Activated CD4-positive, CD25-positive, alpha-beta regulatory T cell treated with anti-CD3 and anti-CD28 coated beads, Interleukin-2, amount 50 U/mL, for 24 hours (primary cell): ENCODE results near the gene PTPRN2.

Experiments used
- ATAC-seq, 2 donors: fragments of 150-1000 bp; cut with Tn5 transposase; one replicate each; pipeline ENCODE4 v1.10.0; 2021; ENCODE audit warnings: mild to moderate bottlenecking in 1 of 2, moderate library complexity in 1 of 2

Gene PTPRN2

GRCh38 chr7:157814931-157815705, 772.5 kb downstream of the PTPRN2 start:
- ATAC-seq: no peak

GRCh38 chr7:157813741-157814661, 773.6 kb downstream of the PTPRN2 start:
- ATAC-seq: no peak

- no peak for ATAC-seq
These were observed 774.6 kb downstream of the PTPRN2 start for GRCh38 chr7:157813053-157813452.

- no peak for ATAC-seq
These were observed 775.7 kb downstream of the PTPRN2 start for GRCh38 chr7:157811946-157812345.

GRCh38 chr7:157809863-157810851, 777.5 kb downstream of the PTPRN2 start:
- no peak for ATAC-seq

GRCh38 chr7:157809154-157809862, 778.3 kb downstream of the PTPRN2 start:
- ATAC-seq: no peak

GRCh38 chr7:157808042-157808441, 779.6 kb downstream of the PTPRN2 start:
- ATAC-seq: no peak

GRCh38 chr7:157807510-157807909, 780.1 kb downstream of the PTPRN2 start:
- no peak for ATAC-seq

GRCh38 chr7:157806711-157807110, 780.9 kb downstream of the PTPRN2 start:
- no peak for ATAC-seq

- ATAC-seq: no peak
These were observed 781.9 kb downstream of the PTPRN2 start for GRCh38 chr7:157805713-157806112.

GRCh38 chr7:157803906-157804305, 783.7 kb downstream of the PTPRN2 start:
- ATAC-seq: no peak

GRCh38 chr7:157801971-157802675, 785.5 kb downstream of the PTPRN2 start:
- ATAC-seq: no peak

- ATAC-seq: no peak
These were observed 786.5 kb downstream of the PTPRN2 start for GRCh38 chr7:157801113-157801512.

GRCh38 chr7:157800281-157800680, 787.3 kb downstream of the PTPRN2 start:
- no peak for ATAC-seq

GRCh38 chr7:157799076-157799685, 788.4 kb downstream of the PTPRN2 start:
- ATAC-seq: no peak

GRCh38 chr7:157797361-157797760, 790.3 kb downstream of the PTPRN2 start:
- no peak for ATAC-seq

- ATAC-seq: no peak
These were observed 790.8 kb downstream of the PTPRN2 start for GRCh38 chr7:157796846-157797245.

- no peak for ATAC-seq
These were observed 792.0 kb downstream of the PTPRN2 start for GRCh38 chr7:157795643-157796042.

GRCh38 chr7:157795199-157795598, 792.4 kb downstream of the PTPRN2 start:
- ATAC-seq: no peak

GRCh38 chr7:157794746-157795065, 792.9 kb downstream of the PTPRN2 start:
- no peak for ATAC-seq
